T-helper 2 cell treated with Interferon-gamma antibody and Interleukin-4, amounts not matched to agents 5 μg/mL and 100 μg/mL, for 36 hours (primary cell): ENCODE measurements around the gene PLPPR5.
A peak's percentile ranks its signal among the peaks of the same experiment; 100 is the strongest.
"Not testable (repeated sequence)": the region's sequence is repeated elsewhere in the genome, so short reads cannot be mapped to it uniquely, and the experiment has no call there.

Source experiments
- DNase-seq: peaks from one replicate; pipeline ENCODE4 v3.0.0; 2021; ENCODE audit warnings: low spot score
- H3K27ac Mint-ChIP-seq: one replicate; pipeline ENCODE4 v1.8.0; 2021; ENCODE audit warnings: mild to moderate bottlenecking, mixed read lengths
- H3K27me3 Mint-ChIP-seq: one replicate; pipeline ENCODE4 v1.8.0; 2021; ENCODE audit warnings: low read depth, mixed read lengths
- H3K36me3 Mint-ChIP-seq: one replicate; pipeline ENCODE4 v1.8.0; 2021; ENCODE audit warnings: low read depth, mixed read lengths
- H3K4me1 Mint-ChIP-seq: one replicate; pipeline ENCODE4 v1.8.0; 2021; ENCODE audit warnings: low read depth, mixed read lengths
- H3K4me3 Mint-ChIP-seq: one replicate; pipeline ENCODE4 v1.8.0; 2022; ENCODE audit warnings: mild to moderate bottlenecking, moderate library complexity, mixed read lengths
- H3K9me3 Mint-ChIP-seq: one replicate; pipeline ENCODE4 v1.8.0; 2021; ENCODE audit warnings: mixed read lengths

PLPPR5 gene

DNA sequence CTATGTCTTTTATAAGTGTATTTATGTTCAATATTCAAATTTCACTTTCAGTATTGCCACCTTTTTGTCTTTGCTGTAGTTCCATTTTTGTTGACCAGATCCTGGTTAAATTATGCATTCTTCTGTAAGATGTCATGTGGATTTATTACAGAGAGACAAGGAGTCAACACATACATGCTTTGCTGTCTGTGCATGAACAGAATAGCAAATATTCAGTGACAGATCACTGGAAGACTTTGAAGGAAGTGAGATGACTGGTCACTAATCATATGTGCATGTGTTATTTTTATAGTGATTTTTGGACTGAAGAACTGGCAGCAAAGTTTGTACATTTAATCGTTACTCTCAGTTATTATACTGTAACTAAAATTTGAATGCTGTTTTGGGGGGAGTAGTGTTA is 117.2 kb downstream of the PLPPR5 start:
- H3K9me3 Mint-ChIP-seq, result no peaks in the 10 kb centered on the region
- no peak overlapping the region for H3K4me3 Mint-ChIP-seq
- peaks cover 15% of the 10 kb centered on the region for H3K4me1 Mint-ChIP-seq
- no peak for DNase-seq
- no peaks in the 10 kb centered on the region for H3K27me3 Mint-ChIP-seq
- no peak overlapping the region for H3K27ac Mint-ChIP-seq
- no peaks in the 10 kb centered on the region for H3K36me3 Mint-ChIP-seq

GRCh38 chr1:98884864-98885263 is 119.8 kb downstream of the PLPPR5 start:
- Mint-ChIP-seq H3K36me3 (no peaks in the 10 kb centered on the region), H3K4me1 (peaks cover 7% of the 10 kb centered on the region), H3K27me3 (no peaks in the 10 kb centered on the region), H3K27ac (no peak overlapping the region), H3K9me3 (peaks cover 5% of the 10 kb centered on the region), H3K4me3 (no peak overlapping the region)
- no peak for DNase-seq

- Mint-ChIP-seq H3K36me3 (no peaks in the 10 kb centered on the region), H3K27me3 (peaks cover 4% of the 10 kb centered on the region), H3K27ac (no peak overlapping the region), H3K4me3 (no peak overlapping the region), H3K4me1 (no peaks in the 10 kb centered on the region), H3K9me3 (peaks cover 10% of the 10 kb centered on the region)
- DNase-seq, result no peak
Observed at GRCh38 chr1:98881901-98882300, 122.8 kb downstream of the PLPPR5 start.

DNA sequence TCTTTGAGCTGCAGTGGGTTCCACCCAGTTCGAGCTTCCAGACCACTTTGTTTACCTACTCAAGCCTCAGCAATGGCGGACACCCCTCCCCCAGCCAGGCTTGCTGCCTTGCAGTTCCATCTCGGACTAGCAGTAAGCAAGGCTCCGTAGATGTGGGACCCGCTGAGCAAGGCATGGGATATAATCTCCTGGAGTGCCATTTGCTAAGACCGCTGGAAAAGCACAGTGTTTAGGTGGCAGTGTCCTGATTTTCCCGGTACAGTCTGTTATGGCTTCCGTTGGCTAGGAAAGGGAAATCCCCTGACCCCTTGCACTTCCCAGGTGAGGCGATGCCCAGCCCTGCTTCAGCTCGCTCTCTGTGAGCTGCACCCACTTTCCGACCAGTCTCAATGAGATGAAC is 123.4 kb downstream of the PLPPR5 start:
- H3K9me3 Mint-ChIP-seq, H3K4me1 Mint-ChIP-seq, H3K4me3 Mint-ChIP-seq, DNase-seq, H3K36me3 Mint-ChIP-seq, H3K27ac Mint-ChIP-seq, H3K27me3 Mint-ChIP-seq: not testable (repeated sequence)

DNA sequence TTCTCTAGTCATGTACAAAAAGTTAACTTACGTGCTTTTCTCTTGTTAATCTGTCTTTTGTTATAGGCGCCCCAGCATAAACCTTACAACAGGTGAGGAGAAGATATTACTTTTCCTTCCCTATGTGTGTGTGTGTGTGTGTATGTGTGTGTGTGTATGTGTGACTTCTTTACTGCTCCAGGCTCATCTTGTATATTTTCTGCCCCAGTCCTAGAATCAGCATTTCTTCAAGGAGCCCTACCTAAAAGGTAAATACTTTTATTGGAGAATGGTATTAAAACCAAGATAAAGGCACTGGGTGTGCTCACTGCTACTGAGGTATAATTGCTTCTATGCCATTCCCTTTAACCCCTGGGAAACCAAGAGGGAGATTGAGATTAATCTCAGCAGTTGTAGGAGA is 129.8 kb downstream of the PLPPR5 start:
- Mint-ChIP-seq H3K27me3 (peaks cover 4% of the 10 kb centered on the region), H3K36me3 (peaks cover 13% of the 10 kb centered on the region), H3K9me3 (peaks cover 37% of the 10 kb centered on the region), H3K4me3 (no peak overlapping the region), H3K4me1 (peaks cover 21% of the 10 kb centered on the region), H3K27ac (no peak overlapping the region)
- DNase-seq, result no peak

GRCh38 chr1:98870959-98871903 is 133.4 kb downstream of the PLPPR5 start:
- H3K4me3 Mint-ChIP-seq, result peak overlapping the region; percentile 75
- H3K27me3 Mint-ChIP-seq, result no peaks in the 10 kb centered on the region
- H3K9me3 Mint-ChIP-seq, result peaks cover 49% of the 10 kb centered on the region
- peaks cover 20% of the 10 kb centered on the region for H3K4me1 Mint-ChIP-seq
- peaks cover 23% of the 10 kb centered on the region for H3K36me3 Mint-ChIP-seq
- DNase-seq, result peak; percentile 36
- peak overlapping the region; percentile 92 for H3K27ac Mint-ChIP-seq

- DNase-seq, result no peak
- Mint-ChIP-seq H3K4me1 (peaks cover 4% of the 10 kb centered on the region), H3K4me3 (no peak overlapping the region), H3K27ac (no peak overlapping the region), H3K36me3 (peaks cover 10% of the 10 kb centered on the region), H3K27me3 (peaks cover 10% of the 10 kb centered on the region), H3K9me3 (peaks cover 25% of the 10 kb centered on the region)
Observed at GRCh38 chr1:98865796-98866195, 138.9 kb downstream of the PLPPR5 start.

GRCh38 chr1:98860329-98860728 is 144.3 kb downstream of the PLPPR5 start:
- Mint-ChIP-seq H3K27ac (no peak overlapping the region), H3K36me3 (no peaks in the 10 kb centered on the region), H3K4me3 (no peak overlapping the region), H3K4me1 (no peaks in the 10 kb centered on the region), H3K27me3 (peaks cover 12% of the 10 kb centered on the region), H3K9me3 (peaks cover 4% of the 10 kb centered on the region)
- no peak for DNase-seq

GRCh38 chr1:98854137-98854536 is 150.5 kb downstream of the PLPPR5 start:
- no peak overlapping the region for H3K4me3 Mint-ChIP-seq
- H3K27ac Mint-ChIP-seq, result no peak overlapping the region
- peaks cover 3% of the 10 kb centered on the region for H3K4me1 Mint-ChIP-seq
- DNase-seq, result no peak
- no peaks in the 10 kb centered on the region for H3K36me3 Mint-ChIP-seq
- peaks cover 5% of the 10 kb centered on the region for H3K9me3 Mint-ChIP-seq
- H3K27me3 Mint-ChIP-seq, result peaks cover 7% of the 10 kb centered on the region

DNA sequence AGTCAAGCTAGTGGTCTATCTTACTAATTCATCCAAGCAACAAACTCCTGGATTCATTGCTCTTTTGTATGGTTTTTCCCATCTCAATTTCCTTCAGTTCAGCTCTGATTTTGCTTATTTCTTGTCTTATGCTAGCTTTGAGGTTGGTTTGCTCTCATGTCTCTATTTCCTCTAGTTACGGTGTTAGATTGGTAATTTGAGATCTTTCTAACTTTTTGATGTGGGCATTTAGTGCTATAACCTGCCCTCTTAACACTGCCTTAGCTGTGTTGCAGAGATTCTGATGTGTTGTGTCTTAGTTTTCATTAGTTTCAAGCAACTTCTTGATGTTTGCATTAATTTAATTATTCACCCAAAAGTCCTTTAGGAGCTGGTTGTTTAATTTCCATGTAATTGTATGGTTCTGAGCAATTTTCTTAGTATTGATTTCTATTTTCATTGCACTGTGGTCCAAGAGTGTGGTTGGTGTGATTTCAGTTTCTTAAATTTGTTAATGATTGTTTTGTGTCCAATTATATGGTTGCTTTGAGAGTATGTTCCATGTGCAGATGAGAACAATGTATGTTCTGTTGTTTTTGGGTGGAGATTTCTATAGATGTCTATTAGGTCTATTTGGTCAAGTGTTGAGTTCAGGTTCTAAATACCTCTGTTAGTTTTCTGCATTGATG is 154.6 kb downstream of the PLPPR5 start:
- Mint-ChIP-seq H3K36me3 (no peaks in the 10 kb centered on the region), H3K27me3 (peaks cover 4% of the 10 kb centered on the region), H3K4me1 (peaks cover 3% of the 10 kb centered on the region), H3K4me3 (no peak overlapping the region), H3K27ac (no peak overlapping the region), H3K9me3 (peaks cover 9% of the 10 kb centered on the region)
- DNase-seq, result no peak

DNA sequence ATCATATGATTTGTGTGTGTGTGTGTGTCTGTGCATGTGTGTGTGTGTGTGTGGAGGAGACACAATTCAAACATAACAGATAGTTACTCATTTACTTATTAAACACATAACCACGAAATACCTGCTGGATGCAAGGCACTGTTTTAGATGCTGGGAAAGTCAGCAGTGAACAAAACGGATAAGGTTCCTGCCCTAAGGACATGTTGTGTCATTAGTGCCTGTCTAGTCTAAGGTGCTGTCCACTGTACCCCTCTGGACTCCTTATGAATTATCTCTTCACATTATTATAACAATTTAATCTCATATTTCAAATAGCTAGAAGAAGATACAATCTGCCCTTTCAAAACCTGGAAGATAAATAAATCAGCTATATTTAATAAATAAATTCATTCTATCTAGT is 162.4 kb downstream of the PLPPR5 start:
- DNase-seq, result no peak
- Mint-ChIP-seq H3K4me3 (no peak overlapping the region), H3K27ac (no peak overlapping the region)

More for the DNA sequence above, 162.4 kb downstream of the PLPPR5 start:
- Mint-ChIP-seq H3K4me1 (no peaks in the 10 kb centered on the region), H3K9me3 (peaks cover 3% of the 10 kb centered on the region), H3K36me3 (no peaks in the 10 kb centered on the region), H3K27me3 (no peaks in the 10 kb centered on the region)
